ENCODE measurements around the gene ZNF496. TPM values are rescaled to one million over a fixed set of nuclear protein-coding genes. Genes with fewer than 3 reads are reported as not detected.

The ZNF496 gene
- total and polyA plus RNA-seq, 2 of the 4 experiments (the other 2 are of a cell fraction) = 11.7 to 16.2 TPM

DNA sequence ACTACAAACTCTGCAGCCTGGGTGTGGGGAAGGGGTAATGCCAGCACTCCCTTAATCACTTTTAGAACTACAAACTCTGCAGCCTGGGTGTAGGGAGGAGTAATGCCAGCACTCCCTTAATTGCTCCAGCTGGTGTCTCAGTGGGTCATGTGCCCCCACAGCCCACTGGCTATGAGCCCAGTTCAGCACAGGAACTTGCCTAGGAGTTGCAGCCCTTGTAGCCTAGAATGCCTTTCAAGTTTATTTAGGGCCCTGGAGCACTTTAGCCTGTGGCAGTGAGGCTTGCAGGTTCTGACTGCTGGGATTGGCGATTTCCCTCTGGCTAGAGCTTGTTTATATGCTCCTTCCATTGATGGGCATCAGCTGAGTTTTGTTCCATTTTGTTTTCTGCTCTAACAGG is 58.7 kb downstream of the ZNF496 start:
- no peaks in the 10 kb centered on the region for H3K9me3 ChIP-seq (ENCODE audit: control insufficient read depth, insufficient read depth, low read length)
- no peak overlapping the region for H2BK5ac ChIP-seq (ENCODE audit: low read depth, low read length, poor library complexity, severe bottlenecking)
- H2BK120ac ChIP-seq (ENCODE audit: low read depth, low read length) = no peak overlapping the region
- no peak overlapping the region for H4K5ac ChIP-seq (ENCODE audit: low read depth, low read length)
- no peak overlapping the region for H2AK5ac ChIP-seq (ENCODE audit: low read depth, low read length)
- in situ Hi-C loops (cut with MboI; ENCODE audit: low sequenced_read_pairs) = no loop called here
- ChIA-PET CTCF (no interaction called here), POLR2A (ENCODE audit: unreplicated experiment) (no interaction called here)
- no peaks in the 10 kb centered on the region for H3K36me3 ChIP-seq (ENCODE audit: control insufficient read depth, insufficient read depth, low read length)
- no peak overlapping the region for H3K14ac ChIP-seq (replicated peaks; ENCODE audit: low read depth, low read length)
- H3K4ac ChIP-seq (ENCODE audit: low read depth, low read length) = no peak overlapping the region
- H3K9me1 ChIP-seq (ENCODE audit: insufficient read depth, low read length) = no peaks in the 10 kb centered on the region
- H4K8ac ChIP-seq (ENCODE audit: low read depth in 2 of 2, low read length in 2 of 2) = no peak overlapping the region
- H4K91ac ChIP-seq (ENCODE audit: insufficient read depth, low read depth, low read length) = no peak overlapping the region
- DNase-seq = no peak
- no peaks in the 10 kb centered on the region for H4K20me1 ChIP-seq (ENCODE audit: insufficient read depth, low read length)
- H2AK9ac ChIP-seq (replicated peaks; ENCODE audit: low read depth, low read length, poor library complexity) = no peak overlapping the region
- no peak overlapping the region for H2AFZ ChIP-seq (replicated peaks; ENCODE audit: low read length, poor library complexity)
- no peaks in the 10 kb centered on the region for H3K4me1 ChIP-seq (ENCODE audit: control insufficient read depth, insufficient read depth, low read length)
- no peak overlapping the region for H3K18ac ChIP-seq (ENCODE audit: low read depth, low read length)
- dilution Hi-C loops (cut with HindIII; ENCODE audit: low sequenced_read_pairs, unreplicated experiment) = no loop called here
- no peak overlapping the region for H3K56ac ChIP-seq (ENCODE audit: extremely low read depth, insufficient read depth, low read length)
- no peak overlapping the region for H2BK15ac ChIP-seq (ENCODE audit: low read depth, low read length)
- no peak overlapping the region for H3K9ac ChIP-seq (ENCODE audit: low read depth, low read length)
- no peaks in the 10 kb centered on the region for H3K27me3 ChIP-seq (ENCODE audit: control insufficient read depth, insufficient read depth, low read length)
- intact Hi-C loops (cut with micrococcal nuclease) = no loop called here
- H3K79me1 ChIP-seq (ENCODE audit: low read depth in 1 of 2, low read length in 2 of 2) = no peaks in the 10 kb centered on the region
- no peak overlapping the region for H2BK20ac ChIP-seq (ENCODE audit: low read depth, low read length)
- no peak overlapping the region for H3K4me3 ChIP-seq (ENCODE audit: insufficient read depth, low read depth, low read length)
- H3K4me2 ChIP-seq (ENCODE audit: low read depth, low read length) = no peak overlapping the region
- no peak for TF ChIP-seq BHLHE40 (IDR thresholded peaks at IDR 0.05; ENCODE audit: low read depth, low read length)
- TF ChIP-seq NFE2L2 (IDR thresholded peaks at IDR 0.05; ENCODE audit: low read depth, low read length) = no peak
- TF ChIP-seq MAZ (IDR thresholded peaks at IDR 0.05; ENCODE audit: borderline replicate concordance, low read depth, low read length) = no peak
- no peak for TF ChIP-seq RFX5 (IDR thresholded peaks at IDR 0.05; ENCODE audit: low read depth, low read length)
- no peak for TF ChIP-seq RCOR1 (IDR thresholded peaks at IDR 0.05; ENCODE audit: insufficient replicate concordance, low read length)
- TF ChIP-seq, protein P1, sequence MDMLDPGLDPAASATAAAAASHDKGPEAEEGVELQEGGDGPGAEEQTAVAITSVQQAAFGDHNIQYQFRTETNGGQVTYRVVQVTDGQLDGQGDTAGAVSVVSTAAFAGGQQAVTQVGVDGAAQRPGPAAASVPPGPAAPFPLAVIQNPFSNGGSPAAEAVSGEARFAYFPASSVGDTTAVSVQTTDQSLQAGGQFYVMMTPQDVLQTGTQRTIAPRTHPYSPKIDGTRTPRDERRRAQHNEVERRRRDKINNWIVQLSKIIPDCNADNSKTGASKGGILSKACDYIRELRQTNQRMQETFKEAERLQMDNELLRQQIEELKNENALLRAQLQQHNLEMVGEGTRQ (IDR thresholded peaks at IDR 0.05; ENCODE audit: low read depth, low read length) = no peak
- no peak for TF ChIP-seq SMC3 (IDR thresholded peaks at IDR 0.05; ENCODE audit: low read depth, low read length)
- TF ChIP-seq RAD21 (IDR thresholded peaks at IDR 0.05; ENCODE audit: low read length) = no peak
- no peak for TF ChIP-seq POLR2A (IDR thresholded peaks at IDR 0.05; ENCODE audit: low read depth, low read length)
- no peak for TF ChIP-seq FOS (IDR thresholded peaks at IDR 0.05; ENCODE audit: low read depth, low read length)
- 43% methylated on average over 1 of the region's 1 CpG; no CpG with 5 or more reads in 1 of the 2 experiments for WGBS, 2 experiments (ENCODE audit: extremely low coverage in 2 of 2, insufficient read length in 1 of 2)
- H3K23ac ChIP-seq (ENCODE audit: low read depth, low read length) = no peak overlapping the region
- BruUV-seq (replicated peaks) = no TSS peak
- no peak; the same call in 1 of the 2 replicates for ATAC-seq (ENCODE audit: low read depth)
- no peak overlapping the region for H3K27ac ChIP-seq (ENCODE audit: insufficient read depth, low read length)
